ENCODE data around the gene GPR62.

GPR62 gene

GRCh38 chr3:51982352-51982837, 27.2 kb downstream of the GPR62 start:
- H3F3A ChIP-seq (ENCODE audit: low read depth): peaks cover 8% of the 10 kb centered on the region
- H3K9ac ChIP-seq (ENCODE audit: low read depth, low read length, poor library complexity, severe bottlenecking): peak overlapping the region; percentile 82
- no peaks in the 10 kb centered on the region for H3K9me3 ChIP-seq (ENCODE audit: insufficient read depth, low read depth, low read length)
- H3K4me1 ChIP-seq (ENCODE audit: insufficient read depth, low read length, poor library complexity, severe bottlenecking): peaks cover 23% of the 10 kb centered on the region
- H3K4me3 ChIP-seq (ENCODE audit: low read length, poor library complexity, severe bottlenecking): peak overlapping the region; percentile 93
- H3K79me2 ChIP-seq (ENCODE audit: insufficient read depth, low read length): peaks cover 16% of the 10 kb centered on the region; the same call in 1 of the 2 replicates
- peak overlapping the region; percentile 93 for H2AFZ ChIP-seq (ENCODE audit: low read length)
- peak overlapping the region; percentile 95 for H3K4me2 ChIP-seq (ENCODE audit: low read depth, low read length, poor library complexity, severe bottlenecking)
- no peaks in the 10 kb centered on the region for H4K20me1 ChIP-seq (ENCODE audit: insufficient read depth, low read length, poor library complexity, severe bottlenecking)
- no peaks in the 10 kb centered on the region for H3K36me3 ChIP-seq (ENCODE audit: insufficient read depth, low read length)
- TF ChIP-seq CTCF (conservative IDR thresholded peaks at IDR 0.05; ENCODE audit: low read length) (peak; percentile 92), EZH2phosphoT487 (IDR thresholded peaks at IDR 0.05; ENCODE audit: borderline replicate concordance) (no peak)
- no peaks in the 10 kb centered on the region for H3K27me3 ChIP-seq (ENCODE audit: insufficient read depth, low read length, poor library complexity, severe bottlenecking)
- no peaks in the 10 kb centered on the region for H3K9me2 ChIP-seq (replicated peaks; ENCODE audit: low read depth, low read length)

GRCh38 chr3:51982838-51983577, 27.8 kb downstream of the GPR62 start, which contains the start of gene ACY1:
ACY1 (plus strand) TSS chr3:51983535; CDS start chr3:51984065, 530 bp downstream.
- H2AFZ ChIP-seq (ENCODE audit: low read length): peak within 1 kb of the TSS; percentile 93
- H3K9ac ChIP-seq (ENCODE audit: low read depth, low read length, poor library complexity, severe bottlenecking): peak within 1 kb of the TSS; percentile 82
- no peak for TF ChIP-seq EZH2phosphoT487 (IDR thresholded peaks at IDR 0.05; ENCODE audit: borderline replicate concordance)
- peak; percentile 53 for TF ChIP-seq CTCF (conservative IDR thresholded peaks at IDR 0.05; ENCODE audit: low read length)
- no peaks in the 10 kb centered on the region for H3K9me3 ChIP-seq (ENCODE audit: insufficient read depth, low read depth, low read length)
- peaks cover 16% of the 10 kb centered on the region; the same call in 1 of the 2 replicates for H3K79me2 ChIP-seq (ENCODE audit: insufficient read depth, low read length)
- peak within 1 kb of the TSS; percentile 93 for H3K4me3 ChIP-seq (ENCODE audit: low read length, poor library complexity, severe bottlenecking)
- peaks cover 18% of the 10 kb centered on the region for H3K4me1 ChIP-seq (ENCODE audit: insufficient read depth, low read length, poor library complexity, severe bottlenecking)
- peak within 1 kb of the TSS; percentile 95 for H3K4me2 ChIP-seq (ENCODE audit: low read depth, low read length, poor library complexity, severe bottlenecking)
- H3K9me2 ChIP-seq (replicated peaks; ENCODE audit: low read depth, low read length): no peaks in the 10 kb centered on the region
- H3F3A ChIP-seq (ENCODE audit: low read depth): peaks cover 7% of the 10 kb centered on the region
- no peaks in the 10 kb centered on the region for H3K36me3 ChIP-seq (ENCODE audit: insufficient read depth, low read length)
- H4K20me1 ChIP-seq (ENCODE audit: insufficient read depth, low read length, poor library complexity, severe bottlenecking): no peaks in the 10 kb centered on the region
- H3K27me3 ChIP-seq (ENCODE audit: insufficient read depth, low read length, poor library complexity, severe bottlenecking): no peaks in the 10 kb centered on the region

GRCh38 chr3:51983578-51984268, 28.5 kb downstream of the GPR62 start:
- no peak for TF ChIP-seq CTCF (conservative IDR thresholded peaks at IDR 0.05; ENCODE audit: low read length)
- no peak for TF ChIP-seq EZH2phosphoT487 (IDR thresholded peaks at IDR 0.05; ENCODE audit: borderline replicate concordance)
- H3K9ac ChIP-seq (ENCODE audit: low read depth, low read length, poor library complexity, severe bottlenecking): peak overlapping the region; percentile 82
- peak overlapping the region; percentile 93 for H3K4me3 ChIP-seq (ENCODE audit: low read length, poor library complexity, severe bottlenecking)
- H3F3A ChIP-seq (ENCODE audit: low read depth): peaks cover 5% of the 10 kb centered on the region
- peaks cover 16% of the 10 kb centered on the region for H3K4me1 ChIP-seq (ENCODE audit: insufficient read depth, low read length, poor library complexity, severe bottlenecking)
- no peaks in the 10 kb centered on the region for H3K27me3 ChIP-seq (ENCODE audit: insufficient read depth, low read length, poor library complexity, severe bottlenecking)
- H3K79me2 ChIP-seq (ENCODE audit: insufficient read depth, low read length): peaks cover 16% of the 10 kb centered on the region; the same call in 1 of the 2 replicates
- H3K9me2 ChIP-seq (replicated peaks; ENCODE audit: low read depth, low read length): no peaks in the 10 kb centered on the region
- H4K20me1 ChIP-seq (ENCODE audit: insufficient read depth, low read length, poor library complexity, severe bottlenecking): no peaks in the 10 kb centered on the region
- peak overlapping the region; percentile 95 for H3K4me2 ChIP-seq (ENCODE audit: low read depth, low read length, poor library complexity, severe bottlenecking)
- H2AFZ ChIP-seq (ENCODE audit: low read length): peak overlapping the region; percentile 93
- H3K36me3 ChIP-seq (ENCODE audit: insufficient read depth, low read length): no peaks in the 10 kb centered on the region
- H3K9me3 ChIP-seq (ENCODE audit: insufficient read depth, low read depth, low read length): no peaks in the 10 kb centered on the region

Measured in Loucy (cell line).